Chondrocyte (in vitro differentiated cells): ENCODE measurements around the gene CDSN. TPM values are rescaled to one million over a fixed set of nuclear protein-coding genes. Genes with fewer than 3 reads are reported as not detected.

Source experiments
- DNase-seq: peaks from one replicate; pipeline ENCODE4 v3.0.0; 2021; ENCODE audit warnings: mixed read lengths, low spot score
- H3K27ac Mint-ChIP-seq: one replicate; pipeline ENCODE4 v1.8.0; 2021; ENCODE audit warnings: mild to moderate bottlenecking, moderate library complexity, mixed read lengths; ENCODE audit not compliant: unreplicated experiment
- H3K27me3 Mint-ChIP-seq: 2 replicates; pipeline ENCODE4 v1.8.0; 2021; ENCODE audit warnings: low read depth, mixed read lengths
- H3K36me3 Mint-ChIP-seq: 2 replicates; pipeline ENCODE4 v1.8.0; 2021; ENCODE audit warnings: low read depth, mixed read lengths
- H3K4me1 Mint-ChIP-seq: 2 replicates; pipeline ENCODE4 v1.8.0; 2021; ENCODE audit warnings: low read depth, mild to moderate bottlenecking, mixed read lengths
- H3K4me3 Mint-ChIP-seq: one replicate; pipeline ENCODE4 v1.8.0; 2021; ENCODE audit warnings: mild to moderate bottlenecking, moderate library complexity, mixed read lengths; ENCODE audit not compliant: unreplicated experiment
- H3K9me3 Mint-ChIP-seq: 2 replicates; pipeline ENCODE4 v1.8.0; 2021; ENCODE audit warnings: low read depth, mixed read lengths
- CTCF ChIP-seq: fragments of 200-600 bp; sonication (generic); IDR thresholded peaks from 2 replicates; pipeline ENCODE4 v1.5.0; 2021; ENCODE audit warnings: antibody characterized with exemption, mild to moderate bottlenecking, moderate library complexity
- total RNA-seq: library from RNA; stranded (reverse); gene quantifications from 3 replicates; pipeline ENCODE4 v1.2.1, GENCODE V29; 2021

Gene CDSN
- total RNA-seq, 1 donor from 2014 or later = 0.12 TPM

GRCh38 chr6:31163922-31164321, 43.7 kb upstream of the CDSN start:
- no peak for TF ChIP-seq CTCF
- no peak for DNase-seq
- Mint-ChIP-seq H3K4me3 (no peak overlapping the region), H3K36me3 (no peaks in the 10 kb centered on the region), H3K27me3 (no peaks in the 10 kb centered on the region), H3K27ac (no peak overlapping the region), H3K4me1 (peaks cover 11% of the 10 kb centered on the region), H3K9me3 (no peaks in the 10 kb centered on the region)

- no peak overlapping the region for H3K4me3 Mint-ChIP-seq
- no peak overlapping the region for H3K27ac Mint-ChIP-seq
- no peak for TF ChIP-seq CTCF
- H3K36me3 Mint-ChIP-seq = no peaks in the 10 kb centered on the region
- no peak for DNase-seq
- no peaks in the 10 kb centered on the region for H3K27me3 Mint-ChIP-seq
- H3K4me1 Mint-ChIP-seq = peaks cover 19% of the 10 kb centered on the region
- H3K9me3 Mint-ChIP-seq = no peaks in the 10 kb centered on the region
These were observed 42.4 kb upstream of the CDSN start for GRCh38 chr6:31162463-31163165.

GRCh38 chr6:31161216-31162126, 41.2 kb upstream of the CDSN start:
- Mint-ChIP-seq H3K27me3 (no peaks in the 10 kb centered on the region), H3K27ac (no peak overlapping the region), H3K4me1 (peaks cover 26% of the 10 kb centered on the region), H3K4me3 (no peak overlapping the region), H3K9me3 (no peaks in the 10 kb centered on the region), H3K36me3 (no peaks in the 10 kb centered on the region)
- no peak for TF ChIP-seq CTCF
- peak; percentile 84 for DNase-seq

- Mint-ChIP-seq H3K36me3 (peaks cover 1% of the 10 kb centered on the region), H3K27ac (peak overlapping the region; percentile 90), H3K9me3 (no peaks in the 10 kb centered on the region), H3K4me3 (peak overlapping the region; percentile 89), H3K27me3 (no peaks in the 10 kb centered on the region), H3K4me1 (peaks cover 26% of the 10 kb centered on the region)
- peak; percentile 10 for TF ChIP-seq CTCF
- DNase-seq = no peak
These were observed 38.9 kb upstream of the CDSN start for GRCh38 chr6:31158863-31159855.
